Measurements from ENCODE around the gene SLC23A3. TPM values are rescaled to one million over a fixed set of nuclear protein-coding genes. Genes with fewer than 3 reads are reported as not detected.
A peak's percentile ranks its signal among the peaks of the same experiment; 100 is the strongest.

The SLC23A3 gene
- total RNA-seq, 4 donors from 2014 or later: 0.21 to 0.98 (median 0.30) TPM; not detected in 1

- H3K36me3 ChIP-seq: peaks cover 0 to 38% (median 19%) of the 10 kb centered on the region in 3 donors
- no peaks in the 10 kb centered on the region for H3K9me3 ChIP-seq
- H3K27ac ChIP-seq: peak overlapping the region in 1 of 4 donors; percentile 98
- H3K4me1 ChIP-seq: peaks cover 3 to 51% (median 32%) of the 10 kb centered on the region in 4 donors
- H3K4me3 ChIP-seq: no peak overlapping the region
- no peaks in the 10 kb centered on the region for H3K27me3 ChIP-seq
- DNase-seq (ENCODE audit: low spot score in 2 of 2): no peak
- TF ChIP-seq EP300 (IDR thresholded peaks at IDR 0.05) (no peak), POLR2A (IDR thresholded peaks at IDR 0.05) (no peak)
- TF ChIP-seq, protein P1, sequence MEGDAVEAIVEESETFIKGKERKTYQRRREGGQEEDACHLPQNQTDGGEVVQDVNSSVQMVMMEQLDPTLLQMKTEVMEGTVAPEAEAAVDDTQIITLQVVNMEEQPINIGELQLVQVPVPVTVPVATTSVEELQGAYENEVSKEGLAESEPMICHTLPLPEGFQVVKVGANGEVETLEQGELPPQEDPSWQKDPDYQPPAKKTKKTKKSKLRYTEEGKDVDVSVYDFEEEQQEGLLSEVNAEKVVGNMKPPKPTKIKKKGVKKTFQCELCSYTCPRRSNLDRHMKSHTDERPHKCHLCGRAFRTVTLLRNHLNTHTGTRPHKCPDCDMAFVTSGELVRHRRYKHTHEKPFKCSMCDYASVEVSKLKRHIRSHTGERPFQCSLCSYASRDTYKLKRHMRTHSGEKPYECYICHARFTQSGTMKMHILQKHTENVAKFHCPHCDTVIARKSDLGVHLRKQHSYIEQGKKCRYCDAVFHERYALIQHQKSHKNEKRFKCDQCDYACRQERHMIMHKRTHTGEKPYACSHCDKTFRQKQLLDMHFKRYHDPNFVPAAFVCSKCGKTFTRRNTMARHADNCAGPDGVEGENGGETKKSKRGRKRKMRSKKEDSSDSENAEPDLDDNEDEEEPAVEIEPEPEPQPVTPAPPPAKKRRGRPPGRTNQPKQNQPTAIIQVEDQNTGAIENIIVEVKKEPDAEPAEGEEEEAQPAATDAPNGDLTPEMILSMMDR (IDR thresholded peaks at IDR 0.05): no peak
- WGBS, 2 donors: 85% methylated on average over 7 of the region's 7 CpGs
Observed at GRCh38 chr2:219174801-219175200, 5.0 kb upstream of the SLC23A3 start.

DNA sequence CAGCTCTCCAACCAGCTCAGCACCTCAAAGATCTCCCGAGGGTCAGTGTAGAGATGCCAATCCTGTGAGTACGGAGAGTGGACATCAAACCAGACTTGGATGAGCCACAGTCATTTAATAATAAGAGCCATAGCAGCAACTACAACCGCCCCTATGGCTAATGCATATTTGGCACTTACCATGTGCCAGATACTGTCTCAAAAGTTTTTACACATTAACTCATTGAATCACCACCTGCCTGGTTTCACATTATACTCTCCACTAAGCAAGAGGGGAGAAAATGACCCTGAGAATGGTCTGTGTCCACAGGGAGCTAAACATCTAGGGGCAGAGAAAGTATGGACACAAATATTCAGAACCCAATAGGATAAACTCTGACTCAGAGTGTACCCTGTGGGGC, 4.3 kb upstream of the SLC23A3 start:
- Histone ChIP-seq H3K36me3 (peaks cover 0 to 35% (median 19%) of the 10 kb centered on the region in 3 donors), H3K9me3 (no peaks in the 10 kb centered on the region), H3K27me3 (no peaks in the 10 kb centered on the region), H3K4me3 (no peak overlapping the region), H3K27ac (no peak overlapping the region), H3K4me1 (peaks cover 3 to 44% (median 27%) of the 10 kb centered on the region in 4 donors)
- 91 to 95% methylated on average over 3 of the region's 3 CpGs for WGBS, 2 donors
- DNase-seq (ENCODE audit: low spot score in 2 of 2): no peak
- TF ChIP-seq POLR2A (IDR thresholded peaks at IDR 0.05) (no peak), EP300 (IDR thresholded peaks at IDR 0.05) (no peak)
- TF ChIP-seq, protein P1 (IDR thresholded peaks at IDR 0.05): no peak

- Histone ChIP-seq H3K27me3 (no peaks in the 10 kb centered on the region), H3K9me3 (no peaks in the 10 kb centered on the region), H3K27ac (no peak overlapping the region), H3K4me3 (no peak overlapping the region), H3K4me1 (peaks cover 3 to 38% (median 21%) of the 10 kb centered on the region in 4 donors), H3K36me3 (peaks cover 0 to 35% (median 19%) of the 10 kb centered on the region in 3 donors)
- WGBS, 2 donors: 88 to 89% methylated on average over 6 of the region's 6 CpGs
- DNase-seq (ENCODE audit: low spot score in 2 of 2): no peak
- TF ChIP-seq, protein P1 (IDR thresholded peaks at IDR 0.05): no peak
- TF ChIP-seq EP300 (IDR thresholded peaks at IDR 0.05) (no peak), POLR2A (IDR thresholded peaks at IDR 0.05) (no peak)
Observed at GRCh38 chr2:219173176-219173575, 3.3 kb upstream of the SLC23A3 start.

GRCh38 chr2:219172231-219173154, 2.7 kb upstream of the SLC23A3 start:
- peak overlapping the region in 3 of 4 donors; percentile 50 to 94 (median 84) for H3K27ac ChIP-seq
- H3K4me1 ChIP-seq: peaks cover 3 to 38% (median 21%) of the 10 kb centered on the region in 4 donors

More at GRCh38 chr2:219172231-219173154, 2.7 kb upstream of the SLC23A3 start:
- Histone ChIP-seq H3K9me3 (no peaks in the 10 kb centered on the region), H3K27me3 (no peaks in the 10 kb centered on the region), H3K36me3 (peaks cover 0 to 35% (median 19%) of the 10 kb centered on the region in 3 donors), H3K4me3 (no peak overlapping the region)
- no peak for DNase-seq (ENCODE audit: low spot score in 2 of 2)
- TF ChIP-seq, protein P1 (IDR thresholded peaks at IDR 0.05): no peak
- TF ChIP-seq EP300 (IDR thresholded peaks at IDR 0.05): no peak
- TF ChIP-seq POLR2A (IDR thresholded peaks at IDR 0.05): no peak
- 85 to 88% methylated on average over 16 of the region's 16 CpGs for WGBS, 2 donors
